Measurements from ENCODE around the gene VIT. TPM values are rescaled to one million over a fixed set of nuclear protein-coding genes. Genes with fewer than 3 reads are reported as not detected.

Gene VIT
- 2.6 TPM for total RNA-seq
- long read RNA-seq, partial matches to known transcripts, result 0 of 2 reads
- long read RNA-seq, other reads (novel, unspliced or antisense), result 1 of 2 reads

DNA sequence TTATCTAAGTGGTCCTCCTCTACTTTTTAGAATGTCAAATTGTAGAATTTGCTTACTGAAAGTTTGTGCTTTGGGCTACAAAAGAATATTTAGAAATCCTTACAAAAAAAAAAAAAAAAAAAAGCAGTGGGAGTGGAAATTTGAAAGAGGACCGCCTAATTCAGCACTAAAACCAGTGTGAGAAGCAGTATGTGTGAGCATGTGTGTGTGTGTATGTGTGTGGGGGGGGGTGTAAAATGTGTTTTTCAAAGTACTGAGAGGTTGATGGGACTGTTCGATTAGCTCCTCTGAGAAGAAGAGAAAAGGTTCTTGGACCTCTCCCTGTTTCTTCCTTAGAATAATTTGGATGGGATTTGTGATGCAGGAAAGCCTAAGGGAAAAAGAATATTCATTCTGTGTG, at the start of gene VIT:
VIT (plus strand) TSS at position 175 of the 400 bp plus-strand sequence. CDS start 19,664 bp downstream, outside the sequence.
- intact Hi-C loops (cut with DNase I), result no loop called here
- DNase-seq (ENCODE audit: low spot score), result no peak

DNA sequence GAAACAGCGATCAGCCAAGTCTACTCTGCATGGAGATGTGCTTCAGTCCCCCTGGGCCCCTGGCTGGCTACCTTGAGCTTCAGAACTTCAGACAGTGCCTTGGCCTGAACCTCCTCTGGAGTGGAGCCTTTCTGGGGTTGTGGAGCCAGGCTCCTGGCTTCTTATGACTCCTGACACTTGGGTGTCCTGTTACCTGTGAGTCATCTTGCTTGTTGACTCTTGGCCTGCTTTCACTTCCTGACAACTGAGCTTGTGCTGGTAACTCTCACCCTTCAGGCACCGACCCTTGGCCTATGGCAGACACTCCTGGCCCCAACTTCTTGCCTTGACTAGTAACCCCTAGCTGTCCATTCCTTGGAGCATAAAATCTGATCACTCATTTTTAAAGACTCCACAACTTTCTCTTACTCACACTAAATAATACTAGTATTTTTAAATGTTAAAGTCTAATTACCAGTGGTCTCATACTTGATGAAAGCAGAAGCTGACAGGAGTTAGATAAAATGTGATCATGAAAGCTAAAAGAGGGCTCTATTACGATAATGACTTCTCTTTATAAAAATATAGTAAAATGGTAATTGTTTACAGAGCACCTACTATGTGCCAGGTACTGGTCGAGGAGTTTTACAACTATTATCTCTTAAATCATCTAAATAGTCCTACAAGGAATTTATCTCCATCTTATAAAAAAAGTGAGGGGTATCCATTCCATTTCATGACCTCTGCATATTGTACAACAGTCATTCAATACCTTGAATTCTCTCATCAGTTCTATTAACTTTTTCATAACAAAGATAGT, 46.3 kb upstream of the VIT start:
- intact Hi-C loops (cut with DNase I), result no loop called here

GRCh38 chr2:36653155-36653554, 43.4 kb upstream of the VIT start:
- no peak for DNase-seq (ENCODE audit: low spot score)
- intact Hi-C loops (cut with DNase I), result no loop called here

More for the DNA sequence above, 46.3 kb upstream of the VIT start:
- no peak for DNase-seq (ENCODE audit: low spot score)

GRCh38 chr2:36653967-36654694, 42.4 kb upstream of the VIT start:
- intact Hi-C loops (cut with DNase I), result no loop called here
- DNase-seq (ENCODE audit: low spot score), result no peak

GRCh38 chr2:36655453-36655852, 41.1 kb upstream of the VIT start:
- DNase-seq (ENCODE audit: low spot score), result no peak
- intact Hi-C loops (cut with DNase I), result no loop called here

- no peak for DNase-seq (ENCODE audit: low spot score)
- intact Hi-C loops (cut with DNase I), result no loop called here
Observed at GRCh38 chr2:36657703-36658102, 38.8 kb upstream of the VIT start.

- intact Hi-C loops (cut with DNase I), result no loop called here
Observed at GRCh38 chr2:36658277-36658748, 38.2 kb upstream of the VIT start.

DNA sequence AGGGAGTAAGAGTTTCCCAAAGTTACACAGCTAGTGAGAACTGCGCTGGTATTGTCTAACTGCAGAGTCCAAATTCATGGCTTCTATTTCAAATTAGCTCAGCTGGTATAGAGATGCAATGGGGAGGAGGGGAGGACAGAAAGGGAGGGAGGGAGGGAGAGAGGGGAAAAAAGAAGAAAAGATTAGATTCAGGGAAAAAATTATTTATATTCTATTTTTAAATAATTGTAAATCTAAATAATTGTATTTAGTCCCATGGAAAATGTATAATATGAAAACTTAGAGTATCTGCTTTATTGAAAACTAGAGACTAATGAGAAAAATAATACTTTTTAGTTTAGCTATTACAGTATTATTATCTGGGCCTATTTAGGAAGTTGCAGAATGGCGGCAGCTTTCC, 37.3 kb upstream of the VIT start:
- no peak for DNase-seq (ENCODE audit: low spot score)
- intact Hi-C loops (cut with DNase I), result no loop called here

More at GRCh38 chr2:36658277-36658748, 38.2 kb upstream of the VIT start:
- DNase-seq (ENCODE audit: low spot score), result no peak

DNA sequence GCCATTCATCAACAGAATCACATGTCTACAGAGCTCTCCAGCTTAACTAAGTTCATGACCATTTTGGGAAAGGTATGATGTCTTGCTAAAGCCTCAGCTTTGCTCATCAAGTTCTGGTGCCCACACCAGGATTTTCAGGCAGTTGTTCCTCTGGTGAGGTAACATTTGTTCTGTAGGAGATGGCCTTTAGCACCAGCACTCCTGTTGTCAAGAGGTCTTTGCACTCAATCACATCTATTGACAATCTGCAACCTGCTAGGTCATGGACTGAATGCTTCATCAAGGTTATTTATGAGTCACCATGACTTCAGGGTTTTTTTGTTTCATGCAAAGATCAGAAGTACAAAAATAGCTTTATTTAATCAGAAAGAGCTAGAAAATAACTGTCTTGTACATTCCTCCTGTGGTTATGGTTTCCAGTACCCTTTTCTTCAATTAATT, 36.6 kb upstream of the VIT start:
- intact Hi-C loops (cut with DNase I), result loop anchor here (5.0 kb wide), 1 partner anchor 308 kb away; no protein-coding TSS in a partner anchor
- no peak for DNase-seq (ENCODE audit: low spot score)

DNA sequence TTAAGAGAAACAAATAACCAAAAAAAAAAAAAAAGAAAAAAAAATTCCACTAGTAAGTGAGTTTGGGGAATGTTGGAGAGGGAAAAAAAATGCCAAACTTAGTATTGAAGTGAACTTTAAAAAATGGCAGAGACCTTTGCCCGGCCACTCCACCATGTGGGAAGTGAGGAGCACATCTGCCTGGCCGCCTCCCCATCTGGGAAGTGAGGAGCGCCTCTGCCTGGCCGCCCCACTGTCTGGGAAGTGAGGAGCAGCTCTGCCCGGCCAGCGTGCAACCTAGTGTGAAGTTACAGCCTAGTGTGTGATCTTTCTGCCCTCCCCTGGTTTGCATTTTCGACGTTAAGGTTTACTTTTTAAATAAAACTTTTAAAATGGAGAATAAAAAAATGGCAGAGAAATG, 33.9 kb upstream of the VIT start:
- intact Hi-C loops (cut with DNase I), result loop anchor here (5.0 kb wide), 1 partner anchor 310 kb away; no protein-coding TSS in a partner anchor
- no peak for DNase-seq (ENCODE audit: low spot score)

DNA sequence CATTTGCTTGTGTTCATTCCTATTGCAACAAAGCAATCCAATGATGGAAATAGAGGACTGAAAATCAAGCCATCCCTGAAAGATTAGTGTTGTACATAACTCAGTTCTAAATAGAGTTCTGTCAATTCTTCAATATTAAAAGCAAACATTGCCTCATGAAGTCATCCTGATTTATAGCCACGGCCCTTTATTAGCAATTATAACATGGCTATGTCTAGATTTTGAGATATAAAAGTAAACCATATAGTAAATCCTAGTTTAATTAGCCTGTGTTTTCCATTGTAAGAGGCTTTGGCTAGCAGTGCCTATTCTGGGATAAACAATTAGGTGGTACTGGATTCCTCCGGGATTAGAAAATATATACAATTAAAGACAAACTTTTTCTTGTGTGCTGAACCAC, 33.2 kb upstream of the VIT start:
- intact Hi-C loops (cut with DNase I), result loop anchor here (5.0 kb wide), 1 partner anchor 311 kb away; no protein-coding TSS in a partner anchor
- DNase-seq (ENCODE audit: low spot score), result no peak

DNA sequence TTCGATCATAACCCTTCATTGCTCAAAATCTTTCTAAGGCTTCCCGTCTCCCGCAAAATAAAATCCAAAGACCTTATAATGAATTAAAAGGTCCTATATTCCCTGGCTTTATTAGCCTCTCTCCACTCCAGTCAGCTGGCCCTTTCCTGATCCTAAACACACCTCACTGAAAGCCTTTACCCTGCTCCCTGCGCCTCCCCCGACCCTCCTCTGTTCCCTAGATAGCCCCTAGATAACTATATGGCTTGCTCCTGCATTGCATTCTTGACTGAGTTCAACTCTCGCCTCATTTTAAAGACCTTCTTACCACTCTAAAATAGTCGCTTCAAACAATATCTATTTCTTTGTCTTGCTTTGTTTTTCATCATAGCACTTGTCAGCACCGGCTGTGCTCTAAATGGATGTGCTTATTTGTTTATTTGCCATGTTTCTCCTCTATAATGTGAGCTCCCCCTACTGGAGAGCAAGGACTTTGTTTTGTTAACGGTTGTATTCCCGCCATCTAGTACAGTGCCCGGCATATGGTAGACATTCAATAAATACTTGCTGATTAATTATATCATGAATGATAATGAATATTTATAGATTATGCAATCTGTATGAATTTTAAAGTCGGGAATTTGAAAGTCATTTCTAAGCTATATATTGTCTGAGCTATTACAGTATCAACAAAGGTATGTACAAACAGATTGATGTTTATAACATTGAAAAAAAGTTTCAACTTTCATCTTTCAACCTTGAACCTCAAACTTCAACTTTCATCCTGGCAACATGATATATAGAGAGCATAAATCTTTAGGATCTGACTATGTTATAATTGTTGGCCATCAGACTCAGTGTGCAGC, 32.4 kb upstream of the VIT start:
- DNase-seq (ENCODE audit: low spot score), result no peak
- intact Hi-C loops (cut with DNase I), result loop anchor here (5.0 kb wide), 1 partner anchor 312 kb away; no protein-coding TSS in a partner anchor

GRCh38 chr2:36664696-36665076, 31.8 kb upstream of the VIT start:
- no peak for DNase-seq (ENCODE audit: low spot score)
- intact Hi-C loops (cut with DNase I), result loop anchor here (5.0 kb wide), 2 partner anchors 152 to 312 kb away; no protein-coding TSS in a partner anchor

GRCh38 chr2:36667931-36668330, 28.6 kb upstream of the VIT start:
- DNase-seq (ENCODE audit: low spot score), result no peak
- intact Hi-C loops (cut with DNase I), result loop anchor here (5.0 kb wide), 1 partner anchor 156 kb away; no protein-coding TSS in a partner anchor

GRCh38 chr2:36670881-36671595, 25.5 kb upstream of the VIT start:
- DNase-seq (ENCODE audit: low spot score), result no peak
- intact Hi-C loops (cut with DNase I), result loop anchor here (5.0 kb wide), 1 partner anchor 799 kb away; no protein-coding TSS in a partner anchor

- intact Hi-C loops (cut with DNase I), result loop anchor here (5.0 kb wide), 1 partner anchor 799 kb away; no protein-coding TSS in a partner anchor
Observed at GRCh38 chr2:36671731-36672130, 24.8 kb upstream of the VIT start.

DNA sequence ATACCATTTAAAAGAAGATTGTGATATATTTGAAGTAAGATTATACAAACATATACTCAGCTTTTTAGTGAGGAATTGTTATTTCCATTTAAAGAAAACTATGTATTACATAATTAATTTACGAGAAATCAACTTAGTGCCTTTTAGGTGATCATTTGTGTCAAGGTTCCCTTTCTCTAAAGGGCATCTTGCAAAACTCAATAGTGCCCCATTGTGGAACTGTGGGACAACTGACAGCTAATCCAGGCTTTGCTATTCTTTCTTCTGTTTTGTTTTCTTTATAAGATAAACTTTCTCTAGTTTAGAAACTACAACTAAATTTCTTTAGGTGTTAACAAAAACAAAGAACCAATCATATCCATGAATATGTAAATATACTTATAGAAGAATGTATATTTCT, 24.3 kb upstream of the VIT start:
- DNase-seq (ENCODE audit: low spot score), result no peak
- intact Hi-C loops (cut with DNase I), result loop anchor here (5.0 kb wide), 1 partner anchor 800 kb away; no protein-coding TSS in a partner anchor

More at GRCh38 chr2:36671731-36672130, 24.8 kb upstream of the VIT start:
- DNase-seq (ENCODE audit: low spot score), result no peak

- no peak for DNase-seq (ENCODE audit: low spot score)
- intact Hi-C loops (cut with DNase I), result no loop called here
Observed at GRCh38 chr2:36675579-36676282, 20.8 kb upstream of the VIT start.
